ENCODE measurements around the gene TARS3. TPM values are rescaled to one million over a fixed set of nuclear protein-coding genes. Genes with fewer than 3 reads are reported as not detected.
A peak's percentile ranks its signal among the peaks of the same experiment; 100 is the strongest.

Gene TARS3
- total and polyA plus RNA-seq, 7 donors: 11.1 to 40.2 (median 35.0) TPM

DNA sequence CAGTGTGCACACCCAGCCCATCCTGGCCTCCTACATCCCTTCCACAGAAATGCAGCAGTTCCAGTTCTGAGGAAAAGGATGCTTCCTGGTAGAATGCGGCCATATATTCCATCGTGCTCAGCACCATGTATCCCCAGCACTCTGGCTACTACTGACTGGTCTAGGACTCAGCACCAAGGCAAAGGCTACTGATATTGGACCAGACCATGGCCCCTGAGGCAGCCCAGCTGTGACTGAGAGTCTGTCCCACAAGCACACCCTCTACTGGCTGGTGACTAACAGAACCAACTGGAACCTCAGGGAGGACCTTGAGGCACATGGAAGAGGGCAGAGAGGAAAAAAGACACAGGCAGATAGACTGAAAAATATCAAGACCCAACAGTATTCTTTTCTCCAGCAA is 30.0 kb downstream of the TARS3 start:
- intact Hi-C loops (cut with DNase I): no loop called here
- Histone ChIP-seq H3K27ac (no peak overlapping the region), H3K27me3 (ENCODE audit: insufficient read depth in 3 of 3, low read length in 2 of 3) (no peaks in the 10 kb centered on the region), H3K4me3 (no peak overlapping the region), H3K36me3 (ENCODE audit: insufficient read depth in 1 of 2, low read depth in 1 of 2) (peaks cover 9 to 68% of the 10 kb centered on the region in 2 donors), H3K4me1 (no peaks in the 10 kb centered on the region), H3K9me3 (no peaks in the 10 kb centered on the region)
- WGBS, 3 donors: 93 to 96% (median 95%) methylated on average over 2 of the region's 2 CpGs
- ATAC-seq: no peak
- DNase-seq: no peak
- TF ChIP-seq, protein P1, sequence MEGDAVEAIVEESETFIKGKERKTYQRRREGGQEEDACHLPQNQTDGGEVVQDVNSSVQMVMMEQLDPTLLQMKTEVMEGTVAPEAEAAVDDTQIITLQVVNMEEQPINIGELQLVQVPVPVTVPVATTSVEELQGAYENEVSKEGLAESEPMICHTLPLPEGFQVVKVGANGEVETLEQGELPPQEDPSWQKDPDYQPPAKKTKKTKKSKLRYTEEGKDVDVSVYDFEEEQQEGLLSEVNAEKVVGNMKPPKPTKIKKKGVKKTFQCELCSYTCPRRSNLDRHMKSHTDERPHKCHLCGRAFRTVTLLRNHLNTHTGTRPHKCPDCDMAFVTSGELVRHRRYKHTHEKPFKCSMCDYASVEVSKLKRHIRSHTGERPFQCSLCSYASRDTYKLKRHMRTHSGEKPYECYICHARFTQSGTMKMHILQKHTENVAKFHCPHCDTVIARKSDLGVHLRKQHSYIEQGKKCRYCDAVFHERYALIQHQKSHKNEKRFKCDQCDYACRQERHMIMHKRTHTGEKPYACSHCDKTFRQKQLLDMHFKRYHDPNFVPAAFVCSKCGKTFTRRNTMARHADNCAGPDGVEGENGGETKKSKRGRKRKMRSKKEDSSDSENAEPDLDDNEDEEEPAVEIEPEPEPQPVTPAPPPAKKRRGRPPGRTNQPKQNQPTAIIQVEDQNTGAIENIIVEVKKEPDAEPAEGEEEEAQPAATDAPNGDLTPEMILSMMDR (IDR thresholded peaks at IDR 0.05): no peak

DNA sequence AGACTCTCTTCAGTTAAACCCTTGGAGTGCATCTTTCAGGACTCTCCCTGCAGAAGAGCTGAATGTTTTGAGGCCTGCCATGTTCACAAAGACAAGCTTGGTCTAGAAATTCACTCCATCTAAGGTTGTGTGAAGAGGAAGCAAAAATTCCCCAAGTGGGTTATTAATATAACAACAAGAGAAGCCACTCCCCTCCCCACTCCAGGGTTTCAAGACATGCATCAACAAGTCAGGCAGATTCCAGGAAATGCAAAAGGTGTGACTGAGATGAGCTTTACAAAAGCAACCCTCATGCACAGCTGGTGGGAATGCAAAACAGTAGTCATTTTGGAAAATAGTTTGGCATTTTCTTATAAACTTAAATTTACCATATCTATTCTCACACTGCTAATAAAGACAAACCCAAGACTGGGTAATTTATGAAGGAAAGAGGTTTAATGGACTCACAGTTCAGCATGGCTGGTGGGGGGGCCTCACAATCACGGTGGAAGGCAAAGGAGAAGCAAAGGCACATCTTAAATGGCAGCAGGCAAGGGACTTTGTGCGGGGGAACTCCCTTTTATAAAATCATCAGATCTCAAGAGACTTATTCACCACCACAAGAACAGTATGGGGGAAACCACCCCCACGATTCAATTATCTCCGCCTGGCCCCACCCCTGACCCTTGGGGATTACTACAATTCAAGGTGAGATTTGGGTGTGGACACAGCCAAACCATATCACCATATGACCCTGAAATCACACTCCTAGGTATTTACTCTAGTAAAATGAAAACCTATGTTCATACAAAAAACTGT is 31.3 kb downstream of the TARS3 start:
- H3K27me3 ChIP-seq (ENCODE audit: insufficient read depth in 3 of 3, low read length in 2 of 3): no peaks in the 10 kb centered on the region
- H3K27ac ChIP-seq: no peak overlapping the region
- DNase-seq (no peak), ATAC-seq (no peak)
- H3K36me3 ChIP-seq (ENCODE audit: insufficient read depth in 1 of 2, low read depth in 1 of 2): peaks cover 4 to 67% of the 10 kb centered on the region in 2 donors
- H3K4me3 ChIP-seq: no peak overlapping the region
- intact Hi-C loops (cut with DNase I): no loop called here
- WGBS, 3 donors: 87 to 92% (median 89%) methylated on average over 4 of the region's 4 CpGs
- H3K4me1 ChIP-seq: no peaks in the 10 kb centered on the region
- H3K9me3 ChIP-seq: no peaks in the 10 kb centered on the region
- TF ChIP-seq, protein P1 (IDR thresholded peaks at IDR 0.05): no peak

DNA sequence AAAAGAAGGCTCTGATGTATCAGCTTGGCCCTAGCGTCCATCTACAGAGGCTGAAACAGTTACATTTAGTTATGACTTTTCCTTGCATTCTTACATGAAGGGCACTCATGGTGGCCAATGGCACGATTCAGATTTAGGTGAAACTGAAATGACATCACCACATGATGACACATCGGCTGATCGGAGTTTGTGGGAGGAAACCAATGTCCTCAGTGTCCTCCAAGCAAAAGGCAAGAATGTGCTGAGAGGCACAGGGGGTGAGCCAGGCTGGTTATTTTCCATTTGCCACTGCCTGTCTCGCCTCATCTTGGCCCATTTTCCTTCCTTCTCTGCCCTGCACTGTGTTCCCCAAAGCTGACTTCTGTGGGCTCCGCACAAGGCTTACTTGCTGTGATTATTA is 34.4 kb downstream of the TARS3 start:
- Histone ChIP-seq H3K27ac (no peak overlapping the region), H3K9me3 (no peaks in the 10 kb centered on the region), H3K27me3 (ENCODE audit: insufficient read depth in 3 of 3, low read length in 2 of 3) (no peaks in the 10 kb centered on the region), H3K4me1 (no peaks in the 10 kb centered on the region), H3K36me3 (ENCODE audit: insufficient read depth in 1 of 2, low read depth in 1 of 2) (peaks cover 0 to 74% of the 10 kb centered on the region in 2 donors), H3K4me3 (no peak overlapping the region)
- TF ChIP-seq, protein P1 (IDR thresholded peaks at IDR 0.05): no peak
- intact Hi-C loops (cut with DNase I): no loop called here
- 63 to 74% (median 72%) methylated on average over 6 of the region's 6 CpGs for WGBS, 3 donors
- DNase-seq: no peak
- peak in 2 of 4 donors; percentile 22 to 53 for ATAC-seq

DNA sequence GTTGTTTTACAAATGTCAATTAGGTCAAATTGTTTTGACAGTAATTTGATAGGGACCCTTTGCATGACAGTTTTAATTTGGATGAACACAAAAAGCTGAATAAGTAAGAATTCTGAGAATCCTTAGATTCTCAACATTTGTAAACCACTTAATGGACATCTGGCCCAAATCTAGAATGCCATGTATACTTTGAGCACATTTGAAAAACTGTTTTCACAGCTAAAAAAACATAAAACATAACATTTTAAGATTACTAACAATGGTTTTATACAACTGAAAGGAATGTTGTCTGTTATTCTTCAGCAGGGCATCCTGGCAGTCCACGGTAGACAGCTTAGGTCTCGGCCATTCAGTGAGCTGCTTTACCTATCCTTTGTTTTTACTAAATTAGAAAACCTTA is 37.6 kb downstream of the TARS3 start:
- no peaks in the 10 kb centered on the region for H3K27me3 ChIP-seq (ENCODE audit: insufficient read depth in 3 of 3, low read length in 2 of 3)
- DNase-seq (no peak), ATAC-seq (no peak)
- H3K36me3 ChIP-seq (ENCODE audit: insufficient read depth in 1 of 2, low read depth in 1 of 2): peaks cover 0 to 78% of the 10 kb centered on the region in 2 donors
- no peaks in the 10 kb centered on the region for H3K9me3 ChIP-seq
- 92 to 95% (median 92%) methylated on average over 2 of the region's 2 CpGs for WGBS, 3 donors
- H3K27ac ChIP-seq: no peak overlapping the region
- no peaks in the 10 kb centered on the region for H3K4me1 ChIP-seq
- intact Hi-C loops (cut with DNase I): no loop called here
- no peak overlapping the region for H3K4me3 ChIP-seq
- TF ChIP-seq, protein P1 (IDR thresholded peaks at IDR 0.05): no peak
